ENCODE measurements around the gene TOP3B.

The TOP3B gene

DNA sequence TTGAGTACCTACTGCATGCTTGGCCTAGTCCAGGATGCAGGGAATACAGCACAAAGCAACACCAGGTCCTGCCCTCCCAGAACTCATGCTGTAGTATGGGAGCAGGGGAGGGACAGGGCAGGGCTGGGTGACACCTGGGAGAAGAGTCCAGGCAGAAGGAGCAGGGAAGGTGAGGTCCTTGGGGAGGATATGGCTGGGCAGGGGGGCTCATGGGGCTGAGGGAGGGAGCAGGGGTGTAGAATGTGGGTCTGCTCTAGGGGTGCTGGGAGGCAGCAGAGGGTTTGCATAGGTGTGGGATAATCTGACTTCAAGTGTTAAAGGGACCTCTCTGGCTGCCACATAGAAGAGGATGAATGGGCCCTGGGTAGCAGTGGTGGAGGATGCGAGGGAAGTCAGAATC, 4.8 kb downstream of the TOP3B start:
- H3K9ac ChIP-seq (ENCODE audit: low read length in 2 of 2), result no peak overlapping the region
- no peak overlapping the region for H3K27ac ChIP-seq (ENCODE audit: low read length)
- H3K27me3 ChIP-seq (ENCODE audit: control insufficient read depth in 1 of 2, insufficient read depth in 2 of 2, low read length in 2 of 2), result no peaks in the 10 kb centered on the region
- peaks cover 15% of the 10 kb centered on the region for H3K4me1 ChIP-seq (ENCODE audit: control insufficient read depth, insufficient read depth, low read length)
- H3K9me3 ChIP-seq (ENCODE audit: control insufficient read depth in 2 of 2, low read length in 2 of 2), result no peaks in the 10 kb centered on the region
- H3K4me3 ChIP-seq (ENCODE audit: low read length in 2 of 2), result no peak overlapping the region
- H3K36me3 ChIP-seq (ENCODE audit: control insufficient read depth in 2 of 2, insufficient read depth in 2 of 2, low read length in 2 of 2), result peaks cover 19 to 28% of the 10 kb centered on the region in 2 donors

DNA sequence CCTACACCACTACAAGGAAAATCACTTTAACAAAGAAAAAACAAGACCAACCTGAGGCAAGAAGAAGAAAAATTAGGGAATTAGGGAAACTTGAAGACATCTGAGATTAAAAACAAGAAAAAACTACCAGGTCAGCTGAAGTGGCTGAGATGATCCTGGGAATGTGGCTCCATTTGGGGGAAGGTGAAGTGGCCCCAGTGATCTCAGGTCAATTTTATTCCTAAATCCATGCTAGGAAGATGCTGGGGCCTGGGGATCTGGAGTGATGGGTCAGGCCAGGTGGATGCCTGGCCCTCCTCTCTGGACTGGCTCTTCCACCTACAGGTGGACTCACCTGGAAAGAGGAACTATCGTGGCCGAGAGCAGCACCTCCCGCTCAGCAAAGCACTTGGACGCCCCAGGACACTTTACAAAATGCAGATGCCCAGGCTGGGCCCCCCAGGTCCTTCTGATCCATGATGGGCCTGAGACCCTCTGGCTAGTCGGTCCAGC, 6.7 kb downstream of the TOP3B start:
- Histone ChIP-seq H3K4me1 (ENCODE audit: control insufficient read depth, insufficient read depth, low read length) (peaks cover 2% of the 10 kb centered on the region), H3K27ac (ENCODE audit: low read length) (no peak overlapping the region), H3K36me3 (ENCODE audit: control insufficient read depth in 2 of 2, insufficient read depth in 2 of 2, low read length in 2 of 2) (peaks cover 34 to 40% of the 10 kb centered on the region in 2 donors), H3K9ac (ENCODE audit: low read length in 2 of 2) (no peak overlapping the region), H3K9me3 (ENCODE audit: control insufficient read depth in 2 of 2, low read length in 2 of 2) (no peaks in the 10 kb centered on the region), H3K27me3 (ENCODE audit: control insufficient read depth in 1 of 2, insufficient read depth in 2 of 2, low read length in 2 of 2) (no peaks in the 10 kb centered on the region), H3K4me3 (ENCODE audit: low read length in 2 of 2) (no peak overlapping the region)

DNA sequence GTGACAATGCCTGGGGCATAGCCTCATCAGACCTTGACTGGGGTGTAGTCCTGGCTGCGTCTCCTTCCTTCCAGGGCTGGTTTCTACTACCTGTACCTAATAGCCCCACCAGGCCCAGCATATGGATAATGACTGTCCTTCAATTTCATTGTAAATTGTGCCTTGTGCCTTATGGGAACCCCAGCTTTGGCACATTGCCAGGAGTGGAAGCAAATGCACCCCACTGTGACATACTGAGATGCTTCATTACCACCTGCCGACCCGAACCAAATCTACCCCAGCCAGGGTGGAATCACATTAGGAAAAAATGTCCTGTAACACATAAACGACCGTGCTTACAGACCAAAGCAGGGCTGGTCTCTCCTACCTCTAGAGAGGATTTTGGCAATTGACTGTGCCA, 7.3 kb downstream of the TOP3B start:
- Histone ChIP-seq H3K4me3 (ENCODE audit: low read length in 2 of 2) (no peak overlapping the region), H3K9ac (ENCODE audit: low read length in 2 of 2) (no peak overlapping the region), H3K4me1 (ENCODE audit: control insufficient read depth, insufficient read depth, low read length) (no peaks in the 10 kb centered on the region), H3K36me3 (ENCODE audit: control insufficient read depth in 2 of 2, insufficient read depth in 2 of 2, low read length in 2 of 2) (peaks cover 35 to 43% of the 10 kb centered on the region in 2 donors), H3K27ac (ENCODE audit: low read length) (no peak overlapping the region), H3K27me3 (ENCODE audit: control insufficient read depth in 1 of 2, insufficient read depth in 2 of 2, low read length in 2 of 2) (no peaks in the 10 kb centered on the region), H3K9me3 (ENCODE audit: control insufficient read depth in 2 of 2, low read length in 2 of 2) (no peaks in the 10 kb centered on the region)

DNA sequence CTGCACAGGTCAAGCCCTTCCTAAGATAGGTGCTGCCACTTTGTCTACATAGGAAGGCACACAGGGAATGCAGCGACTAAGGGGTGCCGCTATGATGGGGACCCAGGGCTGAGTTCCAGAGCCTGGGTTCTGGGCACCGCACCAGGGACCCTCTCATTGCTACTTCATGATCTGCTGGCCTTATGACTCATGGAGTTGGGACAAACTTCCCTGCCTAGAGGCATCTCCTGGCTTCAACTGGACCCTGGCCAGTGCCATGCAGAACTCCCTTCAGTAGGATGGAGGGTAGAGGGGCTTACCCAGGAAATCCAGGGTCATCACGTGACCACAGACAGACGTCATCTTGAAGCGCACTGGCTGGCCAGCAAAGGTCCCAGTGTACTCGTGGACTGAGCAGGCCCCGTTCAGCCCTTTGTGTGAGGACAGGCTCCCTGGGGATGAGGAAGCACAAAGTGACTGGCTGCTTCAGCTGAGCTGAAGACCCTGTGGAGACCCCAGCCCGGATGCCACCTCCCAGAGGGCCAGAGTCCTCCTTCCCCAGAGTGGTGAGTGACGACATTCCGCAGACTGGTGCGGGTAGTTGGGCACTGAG, 8.4 kb downstream of the TOP3B start:
- H3K36me3 ChIP-seq (ENCODE audit: control insufficient read depth in 2 of 2, insufficient read depth in 2 of 2, low read length in 2 of 2), result peaks cover 37 to 48% of the 10 kb centered on the region in 2 donors
- no peaks in the 10 kb centered on the region for H3K4me1 ChIP-seq (ENCODE audit: control insufficient read depth, insufficient read depth, low read length)
- H3K27me3 ChIP-seq (ENCODE audit: control insufficient read depth in 1 of 2, insufficient read depth in 2 of 2, low read length in 2 of 2), result no peaks in the 10 kb centered on the region
- H3K27ac ChIP-seq (ENCODE audit: low read length), result no peak overlapping the region
- H3K9ac ChIP-seq (ENCODE audit: low read length in 2 of 2), result no peak overlapping the region
- no peaks in the 10 kb centered on the region for H3K9me3 ChIP-seq (ENCODE audit: control insufficient read depth in 2 of 2, low read length in 2 of 2)
- no peak overlapping the region for H3K4me3 ChIP-seq (ENCODE audit: low read length in 2 of 2)

DNA sequence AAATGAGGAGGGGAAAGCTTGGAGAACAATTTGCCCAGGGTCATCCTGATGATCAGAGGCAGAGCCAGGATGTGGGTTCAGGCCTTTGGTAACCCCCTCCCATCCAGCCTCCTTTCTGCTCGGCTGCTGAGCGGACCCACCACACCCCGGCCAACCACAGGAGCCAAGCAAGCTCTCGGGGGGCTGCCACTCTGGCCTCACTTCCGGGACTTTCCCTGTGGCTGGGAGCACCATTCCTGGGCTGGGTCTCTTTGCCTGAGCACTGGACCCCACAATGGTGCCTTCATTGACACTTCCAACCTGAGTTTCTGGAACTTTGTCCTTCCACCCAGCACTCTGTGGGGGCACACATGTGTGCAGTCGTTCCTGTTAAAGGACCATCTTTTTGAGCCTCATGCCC, 9.8 kb downstream of the TOP3B start:
- no peak overlapping the region for H3K4me3 ChIP-seq (ENCODE audit: low read length in 2 of 2)
- peaks cover 48 to 57% of the 10 kb centered on the region in 2 donors for H3K36me3 ChIP-seq (ENCODE audit: control insufficient read depth in 2 of 2, insufficient read depth in 2 of 2, low read length in 2 of 2)
- no peaks in the 10 kb centered on the region for H3K9me3 ChIP-seq (ENCODE audit: control insufficient read depth in 2 of 2, low read length in 2 of 2)
- no peak overlapping the region for H3K9ac ChIP-seq (ENCODE audit: low read length in 2 of 2)
- no peak overlapping the region for H3K27ac ChIP-seq (ENCODE audit: low read length)
- H3K4me1 ChIP-seq (ENCODE audit: control insufficient read depth, insufficient read depth, low read length), result no peaks in the 10 kb centered on the region
- no peaks in the 10 kb centered on the region for H3K27me3 ChIP-seq (ENCODE audit: control insufficient read depth in 1 of 2, insufficient read depth in 2 of 2, low read length in 2 of 2)

DNA sequence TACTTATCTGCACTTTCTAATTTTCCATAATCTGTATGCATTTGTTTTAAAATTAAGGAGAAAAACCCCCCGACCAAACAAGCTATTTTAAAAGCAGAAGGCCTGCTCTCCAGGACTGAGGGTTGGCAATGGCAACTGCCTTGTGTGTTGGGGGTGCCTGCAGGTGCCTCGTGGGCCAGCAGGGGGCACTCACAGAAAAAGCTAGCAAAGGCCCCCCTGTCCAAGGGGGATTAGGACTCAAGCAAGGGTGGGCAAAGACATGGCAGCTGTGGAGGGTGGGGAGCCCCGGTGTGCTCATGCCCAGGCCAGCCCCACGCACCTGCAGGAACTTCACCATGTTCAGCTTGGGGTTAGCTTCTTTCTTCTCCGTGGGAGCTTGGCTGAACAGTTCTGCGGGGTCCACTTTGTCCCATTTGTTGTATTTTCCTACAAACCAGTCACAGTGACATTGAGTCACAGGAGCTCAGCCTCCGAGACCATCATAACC, 10.3 kb downstream of the TOP3B start:
- H3K27ac ChIP-seq (ENCODE audit: low read length), result no peak overlapping the region
- no peaks in the 10 kb centered on the region for H3K9me3 ChIP-seq (ENCODE audit: control insufficient read depth in 2 of 2, low read length in 2 of 2)
- H3K9ac ChIP-seq (ENCODE audit: low read length in 2 of 2), result no peak overlapping the region
- H3K27me3 ChIP-seq (ENCODE audit: control insufficient read depth in 1 of 2, insufficient read depth in 2 of 2, low read length in 2 of 2), result no peaks in the 10 kb centered on the region
- H3K4me3 ChIP-seq (ENCODE audit: low read length in 2 of 2), result no peak overlapping the region
- H3K36me3 ChIP-seq (ENCODE audit: control insufficient read depth in 2 of 2, insufficient read depth in 2 of 2, low read length in 2 of 2), result peaks cover 53 to 61% of the 10 kb centered on the region in 2 donors
- H3K4me1 ChIP-seq (ENCODE audit: control insufficient read depth, insufficient read depth, low read length), result no peaks in the 10 kb centered on the region

DNA sequence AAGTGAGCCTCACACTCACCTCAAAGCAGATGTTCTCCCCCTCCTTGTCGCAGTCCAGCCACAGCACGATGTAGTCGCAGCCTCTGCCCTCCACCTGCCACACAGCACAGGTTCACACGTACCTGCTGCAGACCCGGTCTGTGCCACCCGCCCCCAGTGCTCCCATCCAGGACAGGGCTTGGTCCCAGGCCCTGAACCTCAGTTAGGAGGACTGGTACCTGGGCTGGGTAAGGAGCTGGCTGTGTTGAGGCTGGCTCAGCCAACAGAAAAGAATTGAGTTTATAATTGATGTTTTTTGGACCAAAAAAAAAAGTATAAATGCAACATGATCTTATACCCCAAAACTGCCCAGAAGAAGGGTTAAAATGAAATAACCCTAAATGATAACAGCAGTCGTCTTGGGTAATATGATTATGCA, 10.7 kb downstream of the TOP3B start:
- H3K9ac ChIP-seq (ENCODE audit: low read length in 2 of 2), result no peak overlapping the region

DNA sequence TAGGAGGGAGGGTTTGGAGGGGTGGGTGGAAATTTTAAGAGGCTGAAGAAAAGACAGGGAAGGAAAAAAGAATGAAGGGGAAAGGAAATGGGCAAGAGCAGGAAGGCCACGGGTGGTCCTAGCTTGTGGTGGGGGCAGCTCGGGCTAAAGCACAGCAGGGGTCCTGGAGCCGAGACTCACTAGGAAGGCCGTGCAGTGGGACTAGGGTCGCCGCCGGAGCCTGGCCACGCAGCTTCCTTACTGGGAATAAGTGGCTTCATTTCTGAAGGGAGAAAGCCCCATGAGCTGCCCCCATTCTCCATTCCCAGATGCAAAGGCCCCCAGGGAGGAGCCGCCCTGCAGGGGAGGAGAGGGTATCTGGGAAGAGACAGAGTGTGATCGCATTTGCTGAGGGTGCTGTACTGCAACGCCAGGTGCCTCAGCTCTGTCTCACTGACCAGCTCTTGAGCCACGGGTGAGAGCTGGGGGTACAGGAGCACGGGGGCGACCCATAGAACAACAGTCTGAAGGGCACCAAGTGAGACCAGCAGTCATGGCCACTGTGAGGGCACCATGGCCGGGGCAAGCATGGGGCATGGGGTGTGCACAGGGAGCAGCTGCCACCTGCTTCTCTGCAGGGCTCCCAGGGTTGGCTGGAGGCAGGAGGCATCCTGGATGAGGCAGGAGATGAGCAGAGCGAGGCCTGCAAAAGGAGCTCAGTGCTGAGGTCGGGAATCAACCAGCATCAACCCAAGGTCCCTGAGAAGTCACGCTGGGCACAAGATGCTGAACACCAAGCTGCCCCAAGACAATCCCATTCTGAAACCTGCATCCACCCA, 11.6 kb downstream of the TOP3B start:
- no peaks in the 10 kb centered on the region for H3K4me1 ChIP-seq (ENCODE audit: control insufficient read depth, insufficient read depth, low read length)
- no peaks in the 10 kb centered on the region for H3K9me3 ChIP-seq (ENCODE audit: control insufficient read depth in 2 of 2, low read length in 2 of 2)
- peaks cover 66 to 75% of the 10 kb centered on the region in 2 donors for H3K36me3 ChIP-seq (ENCODE audit: control insufficient read depth in 2 of 2, insufficient read depth in 2 of 2, low read length in 2 of 2)
- no peaks in the 10 kb centered on the region for H3K27me3 ChIP-seq (ENCODE audit: control insufficient read depth in 1 of 2, insufficient read depth in 2 of 2, low read length in 2 of 2)
- H3K4me3 ChIP-seq (ENCODE audit: low read length in 2 of 2), result no peak overlapping the region
- H3K9ac ChIP-seq (ENCODE audit: low read length in 2 of 2), result no peak overlapping the region
- H3K27ac ChIP-seq (ENCODE audit: low read length), result no peak overlapping the region

More for the DNA sequence above, 10.7 kb downstream of the TOP3B start:
- no peaks in the 10 kb centered on the region for H3K4me1 ChIP-seq (ENCODE audit: control insufficient read depth, insufficient read depth, low read length)
- no peaks in the 10 kb centered on the region for H3K9me3 ChIP-seq (ENCODE audit: control insufficient read depth in 2 of 2, low read length in 2 of 2)
- peaks cover 57 to 66% of the 10 kb centered on the region in 2 donors for H3K36me3 ChIP-seq (ENCODE audit: control insufficient read depth in 2 of 2, insufficient read depth in 2 of 2, low read length in 2 of 2)
- H3K27ac ChIP-seq (ENCODE audit: low read length), result no peak overlapping the region
- H3K4me3 ChIP-seq (ENCODE audit: low read length in 2 of 2), result no peak overlapping the region
- no peaks in the 10 kb centered on the region for H3K27me3 ChIP-seq (ENCODE audit: control insufficient read depth in 1 of 2, insufficient read depth in 2 of 2, low read length in 2 of 2)

DNA sequence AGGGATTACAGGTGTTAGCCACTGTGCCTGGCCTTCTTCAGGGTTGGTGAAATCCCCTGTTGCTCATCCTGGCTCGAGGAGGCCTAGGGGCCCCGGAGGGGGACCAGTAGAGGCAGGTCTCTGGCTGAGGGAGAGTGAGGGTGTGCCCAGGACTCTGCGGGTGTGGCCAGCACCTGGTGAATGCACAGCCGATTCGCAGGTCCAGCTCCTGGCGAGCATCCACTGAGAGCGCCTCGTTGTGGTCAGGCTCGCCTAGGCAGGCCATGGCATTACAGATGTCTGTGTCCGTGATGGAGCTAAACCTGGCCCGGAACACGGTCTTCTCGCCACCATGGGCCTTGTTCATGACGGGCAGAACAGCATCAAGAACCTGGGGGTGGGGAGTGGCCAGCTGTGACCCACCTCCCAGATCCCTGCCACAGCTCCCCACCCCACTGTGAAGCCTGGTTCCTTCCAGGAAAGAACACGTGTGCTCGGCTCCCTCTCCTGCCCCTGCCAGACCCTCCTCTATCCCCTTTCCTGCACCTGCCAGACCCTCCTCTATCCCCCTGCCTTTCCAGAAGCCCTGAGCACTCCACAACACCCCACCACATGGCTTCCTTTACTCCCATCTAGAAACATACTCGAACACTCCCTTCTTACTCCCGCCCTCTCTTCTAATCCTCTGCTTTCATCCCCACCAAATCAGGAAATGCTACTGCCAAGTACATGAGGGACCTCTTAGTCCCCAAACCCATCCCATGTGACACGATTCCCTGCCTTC, 12.4 kb downstream of the TOP3B start:
- Histone ChIP-seq H3K27me3 (ENCODE audit: control insufficient read depth in 1 of 2, insufficient read depth in 2 of 2, low read length in 2 of 2) (no peaks in the 10 kb centered on the region), H3K4me1 (ENCODE audit: control insufficient read depth, insufficient read depth, low read length) (no peaks in the 10 kb centered on the region), H3K27ac (ENCODE audit: low read length) (no peak overlapping the region), H3K4me3 (ENCODE audit: low read length in 2 of 2) (no peak overlapping the region), H3K36me3 (ENCODE audit: control insufficient read depth in 2 of 2, insufficient read depth in 2 of 2, low read length in 2 of 2) (peaks cover 68 to 73% of the 10 kb centered on the region in 2 donors), H3K9me3 (ENCODE audit: control insufficient read depth in 2 of 2, low read length in 2 of 2) (no peaks in the 10 kb centered on the region), H3K9ac (ENCODE audit: low read length in 2 of 2) (no peak overlapping the region)

DNA sequence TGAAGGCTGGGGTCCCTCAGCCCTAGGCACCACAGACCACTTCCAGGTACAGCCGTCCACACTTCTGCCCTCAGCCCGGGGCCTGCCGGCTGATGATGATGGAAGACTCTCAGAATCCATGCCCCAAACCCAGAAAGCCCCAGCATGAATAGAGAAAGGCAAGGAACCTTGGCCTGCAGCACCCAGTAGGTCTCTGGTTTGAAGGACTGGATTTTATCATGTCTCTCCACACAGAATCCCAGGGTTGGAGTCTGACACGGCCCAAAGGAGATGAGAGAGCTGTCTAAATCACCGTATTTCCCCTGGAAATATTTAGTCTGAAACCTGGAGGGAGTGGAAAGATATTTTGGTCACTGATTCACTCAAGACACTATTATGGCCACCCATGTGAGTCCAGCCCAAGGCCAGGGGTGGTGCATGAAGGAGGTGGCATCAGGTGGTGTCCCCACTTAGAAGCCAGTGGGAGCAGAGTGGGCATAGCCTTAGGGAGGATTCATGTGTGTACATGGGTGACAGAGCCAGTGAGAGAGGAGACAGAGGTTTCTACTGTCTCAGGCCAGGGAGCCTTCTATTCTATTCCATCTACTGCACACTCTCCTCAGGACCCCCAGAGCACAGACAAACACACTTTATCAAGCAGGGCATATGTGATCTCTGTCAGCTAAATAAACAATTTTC, 14.0 kb downstream of the TOP3B start:
- Histone ChIP-seq H3K27ac (ENCODE audit: low read length) (no peak overlapping the region), H3K36me3 (ENCODE audit: control insufficient read depth in 2 of 2, insufficient read depth in 2 of 2, low read length in 2 of 2) (peaks cover 66 to 73% of the 10 kb centered on the region in 2 donors), H3K4me3 (ENCODE audit: low read length in 2 of 2) (no peak overlapping the region), H3K9ac (ENCODE audit: low read length in 2 of 2) (no peak overlapping the region), H3K9me3 (ENCODE audit: control insufficient read depth in 2 of 2, low read length in 2 of 2) (no peaks in the 10 kb centered on the region), H3K27me3 (ENCODE audit: control insufficient read depth in 1 of 2, insufficient read depth in 2 of 2, low read length in 2 of 2) (no peaks in the 10 kb centered on the region), H3K4me1 (ENCODE audit: control insufficient read depth, insufficient read depth, low read length) (no peaks in the 10 kb centered on the region)

Measured in stomach smooth muscle (tissue), 2 donors.